Measurements from ENCODE around the gene CRK.
"Not testable (repeated sequence)": the region's sequence is repeated elsewhere in the genome, so short reads cannot be mapped to it uniquely, and the experiment has no call there.

The CRK gene

DNA sequence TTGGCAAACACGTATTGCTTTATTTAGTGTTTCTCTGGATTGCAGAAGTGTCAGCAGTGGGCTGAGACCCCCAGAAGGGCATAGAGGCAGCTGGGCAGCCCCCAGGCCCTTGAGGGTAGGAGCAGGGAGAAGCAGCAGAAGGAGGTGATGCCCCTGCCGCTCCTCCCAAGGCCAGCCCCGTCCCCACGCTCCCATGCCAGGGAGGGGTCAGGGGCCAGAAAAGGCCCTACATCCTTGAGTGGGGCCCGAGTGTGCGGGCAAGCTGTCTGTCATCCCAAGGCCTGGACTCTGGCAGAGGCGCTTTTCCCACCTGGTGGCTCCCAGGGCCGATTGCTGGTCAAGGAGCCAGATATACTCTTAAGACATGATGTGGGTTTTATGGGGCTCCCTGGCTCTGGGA, 8.2 kb upstream of the CRK start:
- TF ChIP-seq, protein P1, sequence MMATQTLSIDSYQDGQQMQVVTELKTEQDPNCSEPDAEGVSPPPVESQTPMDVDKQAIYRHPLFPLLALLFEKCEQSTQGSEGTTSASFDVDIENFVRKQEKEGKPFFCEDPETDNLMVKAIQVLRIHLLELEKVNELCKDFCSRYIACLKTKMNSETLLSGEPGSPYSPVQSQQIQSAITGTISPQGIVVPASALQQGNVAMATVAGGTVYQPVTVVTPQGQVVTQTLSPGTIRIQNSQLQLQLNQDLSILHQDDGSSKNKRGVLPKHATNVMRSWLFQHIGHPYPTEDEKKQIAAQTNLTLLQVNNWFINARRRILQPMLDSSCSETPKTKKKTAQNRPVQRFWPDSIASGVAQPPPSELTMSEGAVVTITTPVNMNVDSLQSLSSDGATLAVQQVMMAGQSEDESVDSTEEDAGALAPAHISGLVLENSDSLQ (IDR thresholded peaks at IDR 0.05), result no peak
- no peak for TF ChIP-seq FOXA1 (IDR thresholded peaks at IDR 0.05)
- TF ChIP-seq NFRKB (IDR thresholded peaks at IDR 0.05), result no peak
- TF ChIP-seq ELF4 (IDR thresholded peaks at IDR 0.05), result no peak
- TF ChIP-seq FOXM1 (IDR thresholded peaks at IDR 0.05; ENCODE audit: borderline replicate concordance), result no peak
- no peak for TF ChIP-seq LEF1 (IDR thresholded peaks at IDR 0.05; ENCODE audit: borderline replicate concordance)
- TF ChIP-seq BHLHE40 (IDR thresholded peaks at IDR 0.05; ENCODE audit: borderline replicate concordance), result no peak
- no peak for TF ChIP-seq FOXK2 (IDR thresholded peaks at IDR 0.05)
- no peak for DNase-seq (ENCODE audit: extremely low spot score)
- CTCF ChIA-PET, result no interaction called here
- POLR2A ChIA-PET, result interaction anchor here (1.4 kb wide), 1 partner anchor 51 kb away, joined by 4 read pairs; no protein-coding TSS in a partner anchor

DNA sequence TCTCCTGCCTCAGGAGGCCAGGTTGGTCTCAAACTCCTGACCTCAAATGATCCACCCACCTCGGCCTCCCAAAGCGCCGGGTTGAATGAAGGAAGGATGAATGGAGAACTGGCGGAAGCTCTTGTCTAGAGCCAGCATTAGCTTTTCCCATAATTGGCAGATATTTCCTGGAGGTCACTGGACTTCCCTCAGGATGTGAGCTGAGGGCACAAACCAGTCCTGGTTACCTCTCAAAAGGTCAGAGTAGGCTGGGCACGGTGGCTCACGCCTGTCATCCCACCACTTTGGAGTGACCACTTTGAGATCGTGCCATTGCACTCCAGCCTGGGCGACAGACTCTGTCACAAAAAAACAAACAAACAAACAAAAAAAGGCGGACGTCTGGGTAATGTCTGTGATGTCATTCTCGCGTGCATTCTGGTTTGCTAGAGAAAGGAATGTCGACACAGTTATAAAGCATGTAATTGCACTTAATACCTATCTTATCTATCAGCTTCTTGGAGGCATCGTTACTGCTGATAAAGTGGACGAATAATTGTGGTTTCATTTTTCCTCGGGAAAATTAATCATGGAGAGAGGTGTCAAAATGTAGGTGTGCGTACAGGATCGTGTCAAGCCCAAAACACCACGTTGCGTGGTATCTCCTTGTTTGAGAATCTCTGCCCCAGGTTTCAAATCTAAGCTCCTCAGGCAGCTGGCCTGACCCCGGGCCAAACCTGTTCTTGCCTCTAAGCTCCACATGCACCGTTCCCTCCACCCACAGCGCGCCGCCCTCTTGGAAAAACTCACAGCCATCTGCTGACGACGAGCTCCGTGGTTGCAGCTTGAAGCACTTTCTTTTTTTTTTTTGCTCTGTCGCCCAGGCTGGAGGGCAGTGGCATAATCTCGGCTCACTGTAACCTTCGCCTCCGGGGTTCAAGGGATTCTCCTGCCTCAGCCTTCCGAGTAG, 6.4 kb upstream of the CRK start:
- no peak for DNase-seq (ENCODE audit: extremely low spot score)
- TF ChIP-seq ELF4 (IDR thresholded peaks at IDR 0.05) (no peak), SP1 (IDR thresholded peaks at IDR 0.05) (no peak)
- ChIA-PET CTCF (no interaction called here), POLR2A (interaction anchor here (1.0 to 1.4 kb wide), 3 partner anchors 13 to 54 kb away, joined by 3 read pairs; partner anchors contain the start of gene INPP5K)

DNA sequence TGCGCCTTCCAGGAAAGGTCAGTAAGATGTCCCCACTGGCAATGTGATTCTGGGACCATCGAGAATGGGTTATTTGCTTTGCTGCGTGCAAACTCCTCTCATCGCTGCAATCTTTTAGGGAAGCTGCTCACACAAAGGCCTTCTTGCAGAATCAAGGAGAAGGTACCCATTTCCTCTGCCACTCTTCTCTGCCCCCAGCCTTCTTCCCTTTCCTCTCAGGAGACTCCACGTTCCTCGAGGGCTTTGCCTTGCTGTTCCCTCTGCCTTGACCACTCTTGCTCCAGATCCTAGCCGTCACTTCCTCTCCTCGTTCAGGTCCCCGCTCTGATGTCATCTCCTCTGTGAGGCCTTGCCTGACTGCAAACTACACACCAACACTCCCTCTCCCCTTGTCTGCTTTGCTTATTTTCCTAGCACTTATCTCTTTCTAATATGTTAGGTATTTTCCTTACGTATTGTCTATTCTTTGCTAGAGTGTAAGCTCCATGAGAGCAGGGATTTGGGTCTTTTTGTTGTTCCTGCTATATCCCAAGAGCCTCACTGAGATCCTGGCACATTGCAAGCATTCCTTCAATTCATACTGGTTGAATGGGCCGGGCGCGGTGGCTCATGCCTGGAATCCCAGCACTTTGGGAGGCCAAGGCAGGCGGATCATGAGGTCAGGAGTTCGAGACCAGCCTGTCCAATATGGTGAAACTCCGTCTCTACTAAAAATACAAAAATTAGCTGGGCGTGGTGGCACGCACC, 5.3 kb upstream of the CRK start:
- TF ChIP-seq SUZ12 (IDR thresholded peaks at IDR 0.05), result no peak
- TF ChIP-seq TARDBP (IDR thresholded peaks at IDR 0.05), result no peak
- TF ChIP-seq, protein P1 (IDR thresholded peaks at IDR 0.05), result no peak
- TF ChIP-seq BHLHE40 (IDR thresholded peaks at IDR 0.05; ENCODE audit: borderline replicate concordance), result no peak

DNA sequence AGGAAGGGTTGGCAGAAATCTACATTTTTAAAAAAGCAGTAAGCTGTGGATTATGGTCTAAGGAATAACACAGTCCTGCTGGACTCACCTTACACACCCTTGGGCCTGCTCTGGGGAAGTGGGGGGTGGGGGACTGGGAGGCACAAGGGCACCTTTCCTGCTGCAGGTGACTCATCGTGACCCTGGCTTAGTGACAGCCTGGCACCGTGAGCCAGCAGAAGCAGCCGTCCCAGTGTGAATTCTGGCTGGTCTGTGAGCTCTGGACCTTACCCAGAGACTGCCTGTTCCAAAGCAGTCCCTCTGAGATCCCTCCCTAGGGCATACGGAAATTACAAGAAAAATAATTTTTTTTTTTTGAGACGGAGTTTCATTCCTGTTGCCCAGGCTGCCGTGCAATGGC, 4.2 kb upstream of the CRK start:
- CTCF ChIA-PET, result no interaction called here
- TF ChIP-seq ARNT (IDR thresholded peaks at IDR 0.05), result no peak
- TF ChIP-seq CTBP1 (IDR thresholded peaks at IDR 0.05; ENCODE audit: borderline replicate concordance), result no peak
- no peak for TF ChIP-seq BHLHE40 (IDR thresholded peaks at IDR 0.05; ENCODE audit: borderline replicate concordance)
- no peak for TF ChIP-seq FOXA1 (IDR thresholded peaks at IDR 0.05)
- no peak for DNase-seq (ENCODE audit: extremely low spot score)
- POLR2A ChIA-PET, result interaction anchor here (1.3 to 1.6 kb wide), 2 partner anchors 11 to 56 kb away, joined by 3 to 5 read pairs; partner anchors contain the start of gene INPP5K

More for the DNA sequence above, 5.3 kb upstream of the CRK start:
- ChIA-PET CTCF (no interaction called here), POLR2A (no interaction called here)
- DNase-seq (ENCODE audit: extremely low spot score), result no peak

DNA sequence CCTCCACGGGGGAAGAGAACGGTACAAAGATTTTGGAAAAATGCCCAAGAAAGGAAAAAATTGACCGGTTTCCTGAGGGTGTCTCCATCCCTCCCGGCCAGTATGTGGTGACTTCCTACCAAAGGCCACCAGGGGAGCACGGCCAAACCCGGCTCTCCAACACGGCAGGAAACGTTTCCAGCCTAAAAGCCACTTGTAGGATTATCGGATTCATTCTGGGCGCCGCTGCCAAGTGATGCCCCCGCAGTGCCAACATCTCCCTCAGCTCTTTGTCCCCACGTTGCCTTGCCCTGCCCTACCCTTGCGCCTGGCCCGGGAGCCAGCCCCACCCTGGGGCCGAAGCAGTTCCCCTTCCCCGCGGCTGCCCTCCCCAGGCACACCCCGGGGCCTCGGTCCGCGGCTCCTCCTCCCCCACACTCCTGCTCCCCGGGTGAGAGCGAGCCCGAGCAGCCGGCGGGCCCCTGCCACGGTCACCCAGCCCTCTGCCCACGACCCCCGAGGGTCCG, 688 bp downstream of the CRK start:
- no peak for TF ChIP-seq LEF1 (IDR thresholded peaks at IDR 0.05; ENCODE audit: borderline replicate concordance)
- TF ChIP-seq SP1 (IDR thresholded peaks at IDR 0.05), result no peak
- no peak for TF ChIP-seq FOXM1 (IDR thresholded peaks at IDR 0.05; ENCODE audit: borderline replicate concordance)
- no peak for TF ChIP-seq BHLHE40 (IDR thresholded peaks at IDR 0.05; ENCODE audit: borderline replicate concordance)
- no peak for TF ChIP-seq CTBP1 (IDR thresholded peaks at IDR 0.05; ENCODE audit: borderline replicate concordance)
- TF ChIP-seq FOXK2 (IDR thresholded peaks at IDR 0.05), result no peak
- TF ChIP-seq ELF4 (IDR thresholded peaks at IDR 0.05), result no peak
- no peak for TF ChIP-seq NFRKB (IDR thresholded peaks at IDR 0.05)
- TF ChIP-seq TARDBP (IDR thresholded peaks at IDR 0.05), result no peak
- no peak for TF ChIP-seq HDGF (IDR thresholded peaks at IDR 0.05; ENCODE audit: borderline replicate concordance)
- TF ChIP-seq, protein P1 (IDR thresholded peaks at IDR 0.05), result no peak
- TF ChIP-seq L3MBTL2 (conservative IDR thresholded peaks at IDR 0.05), result no peak
- no peak for TF ChIP-seq ZNF384 (IDR thresholded peaks at IDR 0.05)
- TF ChIP-seq FOXA1 (IDR thresholded peaks at IDR 0.05), result no peak
- TF ChIP-seq SUZ12 (IDR thresholded peaks at IDR 0.05), result no peak
- no peak for TF ChIP-seq ARNT (IDR thresholded peaks at IDR 0.05)
- POLR2A ChIA-PET, result interaction anchor here (1.0 to 1.8 kb wide), 5 partner anchors 22 to 93 kb away, joined by 3 to 5 read pairs (median 4); partner anchors contain the start of gene INPP5K
- DNase-seq (ENCODE audit: extremely low spot score), result peak; percentile 71
- CTCF ChIA-PET, result interaction anchor here (0.6 kb wide), 1 partner anchor 197 kb away, joined by 3 read pairs; no protein-coding TSS in a partner anchor

DNA sequence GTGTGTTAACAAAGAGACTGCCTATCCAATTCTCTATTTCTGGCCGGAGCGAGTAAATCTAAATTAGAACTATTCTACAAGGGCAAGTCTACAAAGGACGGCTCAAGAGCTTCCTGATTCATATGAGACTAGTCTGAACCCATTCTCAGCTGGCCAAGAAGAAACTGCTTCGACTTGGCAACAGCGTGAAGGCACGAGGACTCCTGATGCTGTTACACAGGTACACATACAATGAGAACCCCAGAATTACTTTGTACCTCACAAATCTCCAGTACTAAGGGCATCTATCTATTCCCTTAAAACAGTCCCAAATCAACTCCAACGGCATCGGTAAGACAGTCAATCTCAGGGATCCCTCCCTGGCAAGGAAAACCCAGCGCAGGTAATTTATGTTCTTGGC, 1.5 kb downstream of the CRK start:
- POLR2A ChIA-PET, result interaction anchor here (1.0 kb wide), 1 partner anchor 9 kb away, joined by 3 read pairs; no protein-coding TSS in a partner anchor
- CTCF ChIA-PET, result interaction anchor here (0.6 kb wide), 1 partner anchor 118 kb away, joined by 3 read pairs; no protein-coding TSS in a partner anchor
- TF ChIP-seq ZNF384 (IDR thresholded peaks at IDR 0.05) (no peak), L3MBTL2 (conservative IDR thresholded peaks at IDR 0.05) (no peak), SP1 (IDR thresholded peaks at IDR 0.05) (no peak), HDGF (IDR thresholded peaks at IDR 0.05; ENCODE audit: borderline replicate concordance) (no peak), CTBP1 (IDR thresholded peaks at IDR 0.05; ENCODE audit: borderline replicate concordance) (no peak), FOXM1 (IDR thresholded peaks at IDR 0.05; ENCODE audit: borderline replicate concordance) (no peak), BHLHE40 (IDR thresholded peaks at IDR 0.05; ENCODE audit: borderline replicate concordance) (no peak), NFRKB (IDR thresholded peaks at IDR 0.05) (no peak), FOXA1 (IDR thresholded peaks at IDR 0.05) (no peak)
- DNase-seq (ENCODE audit: extremely low spot score), result no peak

DNA sequence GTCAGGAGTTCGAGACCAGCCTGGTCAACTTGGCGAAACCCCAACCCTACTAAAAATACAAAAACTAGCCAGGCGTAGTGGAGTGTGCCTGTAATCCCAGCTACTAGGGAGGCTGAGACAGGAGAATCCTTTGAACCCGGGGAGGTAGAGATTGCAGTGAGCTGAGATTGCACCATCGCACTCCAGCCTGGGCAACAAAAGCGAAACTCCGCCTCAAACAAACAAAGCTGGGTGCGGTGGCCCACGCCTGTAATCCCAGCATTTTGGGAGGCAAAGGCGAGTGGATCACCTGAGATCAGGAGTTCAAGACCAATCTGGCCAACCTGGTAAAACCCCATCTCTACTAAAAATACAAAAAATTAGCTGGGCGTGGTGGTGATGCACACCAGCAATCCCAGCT, 2.3 kb downstream of the CRK start:
- POLR2A ChIA-PET, result interaction anchor here (1.2 kb wide), 1 partner anchor 63 kb away, joined by 3 read pairs; the partner anchor contains the start of gene INPP5K
- DNase-seq (ENCODE audit: extremely low spot score); CTCF ChIA-PET: not testable (repeated sequence)

Data from HEK293T (cell line).